ENCODE results near the gene ZFYVE27.

The ZFYVE27 gene

GRCh38 chr10:97715259-97715874, 21.6 kb upstream of the ZFYVE27 start:
- no peak for DNase-seq

- DNase-seq, result no peak
These were observed 19.3 kb upstream of the ZFYVE27 start for GRCh38 chr10:97717627-97718026.

- DNase-seq, result no peak
These were observed 18.8 kb upstream of the ZFYVE27 start for GRCh38 chr10:97718178-97718577.

GRCh38 chr10:97718659-97719142, 18.2 kb upstream of the ZFYVE27 start:
- DNase-seq, result no peak

- no peak for DNase-seq
These were observed 17.3 kb upstream of the ZFYVE27 start for GRCh38 chr10:97719602-97720001.

GRCh38 chr10:97721871-97722780, 14.8 kb upstream of the ZFYVE27 start:
- no peak for DNase-seq

- DNase-seq, result no peak
These were observed 13.9 kb upstream of the ZFYVE27 start for GRCh38 chr10:97723001-97723400.

- no peak for DNase-seq
These were observed 12.5 kb upstream of the ZFYVE27 start for GRCh38 chr10:97724341-97724941.

- no peak for DNase-seq
These were observed 10.2 kb upstream of the ZFYVE27 start for GRCh38 chr10:97726636-97727178.

- no peak for DNase-seq
These were observed 7.9 kb upstream of the ZFYVE27 start for GRCh38 chr10:97729014-97729413.

- DNase-seq, result peak; percentile 67
These were observed 5.4 kb upstream of the ZFYVE27 start for GRCh38 chr10:97731346-97732051.

GRCh38 chr10:97732052-97732359, 4.9 kb upstream of the ZFYVE27 start:
- no peak for DNase-seq

- DNase-seq, result no peak
These were observed 3.7 kb upstream of the ZFYVE27 start for GRCh38 chr10:97733256-97733655.

- no peak for DNase-seq
These were observed 2.9 kb upstream of the ZFYVE27 start for GRCh38 chr10:97734021-97734420.

GRCh38 chr10:97736403-97736901, 476 bp upstream of the ZFYVE27 start:
- DNase-seq, result no peak

GRCh38 chr10:97737770-97738265, 890 bp downstream of the ZFYVE27 start:
- no peak for DNase-seq

- no peak for DNase-seq
These were observed 1.7 kb downstream of the ZFYVE27 start for GRCh38 chr10:97738616-97739015.

GRCh38 chr10:97740613-97741012, 3.7 kb downstream of the ZFYVE27 start:
- DNase-seq, result no peak

GRCh38 chr10:97743169-97743943, 6.4 kb downstream of the ZFYVE27 start:
- DNase-seq, result no peak

GRCh38 chr10:97744405-97745035, 7.6 kb downstream of the ZFYVE27 start:
- no peak for DNase-seq

- no peak for DNase-seq
These were observed 10.6 kb downstream of the ZFYVE27 start for GRCh38 chr10:97747573-97747972.

Data from CD4-positive, alpha-beta T cell treated with Interleukin-12 subunit alpha and Interleukin-12 subunit beta, for 1 hour (primary cell).